ENCODE measurements around the gene SPATA9.

Gene SPATA9

GRCh38 chr5:95670568-95670967 is 12.2 kb downstream of the SPATA9 start:
- Histone ChIP-seq H3K27me3 (replicated peaks; ENCODE audit: control insufficient read depth, insufficient read depth, low read length) (no peaks in the 10 kb centered on the region), H3K36me3 (ENCODE audit: control insufficient read depth, insufficient read depth, low read length, severe bottlenecking) (no peaks in the 10 kb centered on the region), H3K4me1 (ENCODE audit: control insufficient read depth, insufficient read depth, low read length) (peaks cover 40% of the 10 kb centered on the region), H3K4me3 (ENCODE audit: low read length) (no peak overlapping the region), H3K9ac (ENCODE audit: low read length) (no peak overlapping the region), H3K9me3 (ENCODE audit: control insufficient read depth, low read length) (no peaks in the 10 kb centered on the region)
- peak; percentile 26 for DNase-seq (ENCODE audit: low read depth)

DNA sequence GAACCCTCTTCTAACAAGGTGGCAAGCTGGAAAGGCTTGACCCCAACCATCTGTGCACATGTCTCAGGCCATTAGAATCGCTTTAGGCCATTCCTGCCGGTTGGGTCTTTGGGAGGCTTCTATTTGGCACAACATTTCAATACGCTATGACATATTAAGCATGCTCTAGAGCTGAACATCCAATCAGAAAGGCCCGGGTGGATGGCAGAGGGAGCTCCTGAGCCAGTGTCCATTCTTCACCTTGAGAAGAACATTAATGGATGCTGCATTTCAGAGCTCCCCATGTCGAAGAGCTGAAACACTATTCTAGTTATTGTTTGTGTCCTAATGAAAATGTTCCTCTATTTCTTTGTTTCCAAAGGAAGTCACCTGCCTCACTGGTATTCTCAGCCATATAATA is 12.8 kb downstream of the SPATA9 start:
- Histone ChIP-seq H3K4me1 (ENCODE audit: control insufficient read depth, insufficient read depth, low read length) (peaks cover 40% of the 10 kb centered on the region), H3K9ac (ENCODE audit: low read length) (no peak overlapping the region), H3K4me3 (ENCODE audit: low read length) (no peak overlapping the region), H3K36me3 (ENCODE audit: control insufficient read depth, insufficient read depth, low read length, severe bottlenecking) (no peaks in the 10 kb centered on the region), H3K27me3 (replicated peaks; ENCODE audit: control insufficient read depth, insufficient read depth, low read length) (no peaks in the 10 kb centered on the region), H3K9me3 (ENCODE audit: control insufficient read depth, low read length) (no peaks in the 10 kb centered on the region)
- DNase-seq (ENCODE audit: low read depth) = no peak

DNA sequence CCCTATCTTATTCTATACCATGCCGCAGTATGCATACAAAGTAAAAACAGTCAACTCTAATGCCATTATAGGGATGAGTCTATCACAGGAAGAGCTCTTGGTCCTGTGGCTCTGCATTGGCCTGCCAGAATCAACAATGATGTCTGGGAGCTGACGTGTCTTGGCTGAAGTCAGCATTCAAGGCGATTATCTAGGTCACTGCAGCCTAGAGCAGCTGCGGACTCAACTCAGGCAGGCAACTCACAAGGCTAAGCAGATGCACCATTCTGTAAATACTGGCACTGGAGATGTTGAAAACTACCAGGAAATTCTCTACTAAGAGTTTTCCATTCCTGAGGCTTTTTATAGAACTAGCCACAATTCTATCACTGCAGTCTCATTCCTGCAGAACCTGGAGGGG is 13.3 kb downstream of the SPATA9 start:
- Histone ChIP-seq H3K9me3 (ENCODE audit: control insufficient read depth, low read length) (no peaks in the 10 kb centered on the region), H3K36me3 (ENCODE audit: control insufficient read depth, insufficient read depth, low read length, severe bottlenecking) (no peaks in the 10 kb centered on the region), H3K27me3 (replicated peaks; ENCODE audit: control insufficient read depth, insufficient read depth, low read length) (no peaks in the 10 kb centered on the region), H3K4me1 (ENCODE audit: control insufficient read depth, insufficient read depth, low read length) (peaks cover 43% of the 10 kb centered on the region), H3K9ac (ENCODE audit: low read length) (no peak overlapping the region), H3K4me3 (ENCODE audit: low read length) (no peak overlapping the region)
- peak; percentile 83 for DNase-seq (ENCODE audit: low read depth)

GRCh38 chr5:95668728-95669127 is 14.1 kb downstream of the SPATA9 start:
- Histone ChIP-seq H3K9ac (ENCODE audit: low read length) (no peak overlapping the region), H3K27me3 (replicated peaks; ENCODE audit: control insufficient read depth, insufficient read depth, low read length) (no peaks in the 10 kb centered on the region), H3K36me3 (ENCODE audit: control insufficient read depth, insufficient read depth, low read length, severe bottlenecking) (no peaks in the 10 kb centered on the region), H3K9me3 (ENCODE audit: control insufficient read depth, low read length) (no peaks in the 10 kb centered on the region), H3K4me1 (ENCODE audit: control insufficient read depth, insufficient read depth, low read length) (peaks cover 49% of the 10 kb centered on the region), H3K4me3 (ENCODE audit: low read length) (no peak overlapping the region)
- no peak for DNase-seq (ENCODE audit: low read depth)

DNA sequence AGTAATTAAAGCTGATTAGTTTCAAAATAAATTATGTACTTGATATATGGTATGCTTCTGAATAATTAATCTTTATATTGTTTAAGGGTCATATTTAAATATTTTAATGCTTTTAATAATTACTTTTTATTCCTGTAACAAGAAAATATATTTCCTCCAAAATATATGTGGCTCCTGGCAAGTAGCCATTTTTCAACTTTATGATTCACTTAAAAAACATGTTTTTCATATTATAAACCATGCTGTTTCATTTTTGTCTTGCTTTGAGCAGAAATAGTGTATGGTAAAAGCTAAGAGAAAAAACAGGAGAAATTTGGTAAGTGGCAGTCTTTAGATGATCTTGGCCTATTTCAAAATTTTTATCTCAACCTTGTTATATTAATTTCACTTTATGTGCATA is 14.6 kb downstream of the SPATA9 start:
- H3K4me1 ChIP-seq (ENCODE audit: control insufficient read depth, insufficient read depth, low read length) = peaks cover 45% of the 10 kb centered on the region
- DNase-seq (ENCODE audit: low read depth) = peak; percentile 59
- H3K9ac ChIP-seq (ENCODE audit: low read length) = no peak overlapping the region
- H3K9me3 ChIP-seq (ENCODE audit: control insufficient read depth, low read length) = no peaks in the 10 kb centered on the region
- H3K4me3 ChIP-seq (ENCODE audit: low read length) = no peak overlapping the region
- H3K27me3 ChIP-seq (replicated peaks; ENCODE audit: control insufficient read depth, insufficient read depth, low read length) = no peaks in the 10 kb centered on the region
- H3K36me3 ChIP-seq (ENCODE audit: control insufficient read depth, insufficient read depth, low read length, severe bottlenecking) = no peaks in the 10 kb centered on the region

DNA sequence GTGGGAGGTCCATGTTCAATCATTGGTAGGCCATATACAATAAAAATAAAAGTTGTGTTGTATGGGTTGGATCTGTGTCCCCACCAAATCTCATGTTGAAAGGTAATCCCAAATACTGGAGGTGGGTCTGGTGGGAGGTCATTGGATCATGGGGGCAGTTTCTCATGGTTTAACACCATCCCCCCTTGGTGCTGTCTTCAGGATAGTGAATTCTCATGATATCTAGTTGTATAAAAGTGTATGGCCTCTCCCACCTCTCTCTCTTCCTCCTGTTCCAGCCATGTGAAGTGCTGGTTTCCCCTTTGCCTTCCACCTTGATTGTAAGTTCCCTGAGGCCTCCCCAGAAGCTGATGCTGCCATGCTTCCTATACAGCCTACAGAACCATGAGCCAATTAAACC is 15.1 kb downstream of the SPATA9 start:
- DNase-seq (ENCODE audit: low read depth) = no peak
- H3K27me3 ChIP-seq (replicated peaks; ENCODE audit: control insufficient read depth, insufficient read depth, low read length) = no peaks in the 10 kb centered on the region
- H3K4me3 ChIP-seq (ENCODE audit: low read length) = no peak overlapping the region
- H3K4me1 ChIP-seq (ENCODE audit: control insufficient read depth, insufficient read depth, low read length) = peaks cover 39% of the 10 kb centered on the region
- H3K9ac ChIP-seq (ENCODE audit: low read length) = no peak overlapping the region
- no peaks in the 10 kb centered on the region for H3K36me3 ChIP-seq (ENCODE audit: control insufficient read depth, insufficient read depth, low read length, severe bottlenecking)
- H3K9me3 ChIP-seq (ENCODE audit: control insufficient read depth, low read length) = no peaks in the 10 kb centered on the region

GRCh38 chr5:95667061-95667618 is 15.7 kb downstream of the SPATA9 start:
- no peaks in the 10 kb centered on the region for H3K27me3 ChIP-seq (replicated peaks; ENCODE audit: control insufficient read depth, insufficient read depth, low read length)
- no peak for DNase-seq (ENCODE audit: low read depth)
- H3K4me3 ChIP-seq (ENCODE audit: low read length) = no peak overlapping the region
- no peaks in the 10 kb centered on the region for H3K36me3 ChIP-seq (ENCODE audit: control insufficient read depth, insufficient read depth, low read length, severe bottlenecking)
- H3K9ac ChIP-seq (ENCODE audit: low read length) = no peak overlapping the region
- no peaks in the 10 kb centered on the region for H3K9me3 ChIP-seq (ENCODE audit: control insufficient read depth, low read length)
- H3K4me1 ChIP-seq (ENCODE audit: control insufficient read depth, insufficient read depth, low read length) = peaks cover 34% of the 10 kb centered on the region

- no peaks in the 10 kb centered on the region for H3K9me3 ChIP-seq (ENCODE audit: control insufficient read depth, low read length)
- no peaks in the 10 kb centered on the region for H3K27me3 ChIP-seq (replicated peaks; ENCODE audit: control insufficient read depth, insufficient read depth, low read length)
- no peaks in the 10 kb centered on the region for H3K36me3 ChIP-seq (ENCODE audit: control insufficient read depth, insufficient read depth, low read length, severe bottlenecking)
- peak overlapping the region; percentile 48 for H3K9ac ChIP-seq (ENCODE audit: low read length)
- peak; percentile 78 for DNase-seq (ENCODE audit: low read depth)
- H3K4me3 ChIP-seq (ENCODE audit: low read length) = no peak overlapping the region
- H3K4me1 ChIP-seq (ENCODE audit: control insufficient read depth, insufficient read depth, low read length) = peaks cover 19% of the 10 kb centered on the region
These were observed 18.5 kb downstream of the SPATA9 start for GRCh38 chr5:95664204-95664786.

DNA sequence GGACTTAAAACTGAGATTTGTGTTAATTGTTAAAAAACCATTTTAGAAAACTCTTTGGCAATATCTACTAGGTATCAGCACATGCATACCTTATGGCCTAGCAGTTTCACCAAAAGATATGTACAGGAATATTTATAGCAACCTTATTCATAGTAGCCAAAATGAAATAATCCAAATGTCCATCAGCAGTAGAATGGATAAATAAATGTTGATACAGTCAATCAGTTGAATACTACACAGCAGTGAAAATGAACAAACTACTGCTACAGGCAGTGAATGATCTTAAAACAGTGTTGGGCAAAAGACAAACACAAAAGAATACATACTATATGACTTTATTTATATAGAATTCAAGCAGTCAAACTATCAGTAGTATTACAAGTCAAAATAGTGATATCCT is 19.8 kb downstream of the SPATA9 start:
- DNase-seq (ENCODE audit: low read depth) = no peak
- Histone ChIP-seq H3K9me3 (ENCODE audit: control insufficient read depth, low read length) (no peaks in the 10 kb centered on the region), H3K4me3 (ENCODE audit: low read length) (no peak overlapping the region), H3K9ac (ENCODE audit: low read length) (no peak overlapping the region), H3K4me1 (ENCODE audit: control insufficient read depth, insufficient read depth, low read length) (peaks cover 8% of the 10 kb centered on the region), H3K36me3 (ENCODE audit: control insufficient read depth, insufficient read depth, low read length, severe bottlenecking) (peaks cover 4% of the 10 kb centered on the region), H3K27me3 (replicated peaks; ENCODE audit: control insufficient read depth, insufficient read depth, low read length) (no peaks in the 10 kb centered on the region)

DNA sequence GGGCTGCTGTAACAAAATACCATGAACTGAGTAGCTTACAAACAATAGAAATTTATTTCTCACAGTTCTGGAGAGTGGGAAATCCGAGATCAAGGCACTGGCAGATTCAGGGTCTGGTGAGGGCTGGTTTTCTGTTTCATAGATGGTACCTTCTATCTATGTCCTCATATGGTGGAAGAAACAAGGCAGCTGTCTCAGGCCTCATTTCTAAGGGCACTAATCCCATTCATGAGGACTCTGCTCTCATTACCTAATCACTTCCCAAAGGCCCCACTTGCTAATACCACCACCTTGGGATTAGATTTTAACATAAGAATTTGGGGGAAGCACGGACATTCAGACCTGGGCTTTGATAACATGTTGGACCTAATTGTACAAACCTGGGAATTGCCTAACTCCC is 22.7 kb downstream of the SPATA9 start:
- H3K27me3 ChIP-seq (replicated peaks; ENCODE audit: control insufficient read depth, insufficient read depth, low read length) = no peaks in the 10 kb centered on the region
- no peak overlapping the region for H3K4me3 ChIP-seq (ENCODE audit: low read length)
- peaks cover 8% of the 10 kb centered on the region for H3K4me1 ChIP-seq (ENCODE audit: control insufficient read depth, insufficient read depth, low read length)
- H3K9me3 ChIP-seq (ENCODE audit: control insufficient read depth, low read length) = no peaks in the 10 kb centered on the region
- DNase-seq (ENCODE audit: low read depth) = no peak
- no peak overlapping the region for H3K9ac ChIP-seq (ENCODE audit: low read length)
- peaks cover 4% of the 10 kb centered on the region for H3K36me3 ChIP-seq (ENCODE audit: control insufficient read depth, insufficient read depth, low read length, severe bottlenecking)

GRCh38 chr5:95655575-95655974 is 27.2 kb downstream of the SPATA9 start:
- H3K36me3 ChIP-seq (ENCODE audit: control insufficient read depth, insufficient read depth, low read length, severe bottlenecking) = peaks cover 4% of the 10 kb centered on the region
- no peaks in the 10 kb centered on the region for H3K9me3 ChIP-seq (ENCODE audit: control insufficient read depth, low read length)
- no peak overlapping the region for H3K4me3 ChIP-seq (ENCODE audit: low read length)
- H3K9ac ChIP-seq (ENCODE audit: low read length) = no peak overlapping the region
- DNase-seq (ENCODE audit: low read depth) = no peak
- no peaks in the 10 kb centered on the region for H3K4me1 ChIP-seq (ENCODE audit: control insufficient read depth, insufficient read depth, low read length)
- no peaks in the 10 kb centered on the region for H3K27me3 ChIP-seq (replicated peaks; ENCODE audit: control insufficient read depth, insufficient read depth, low read length)

DNA sequence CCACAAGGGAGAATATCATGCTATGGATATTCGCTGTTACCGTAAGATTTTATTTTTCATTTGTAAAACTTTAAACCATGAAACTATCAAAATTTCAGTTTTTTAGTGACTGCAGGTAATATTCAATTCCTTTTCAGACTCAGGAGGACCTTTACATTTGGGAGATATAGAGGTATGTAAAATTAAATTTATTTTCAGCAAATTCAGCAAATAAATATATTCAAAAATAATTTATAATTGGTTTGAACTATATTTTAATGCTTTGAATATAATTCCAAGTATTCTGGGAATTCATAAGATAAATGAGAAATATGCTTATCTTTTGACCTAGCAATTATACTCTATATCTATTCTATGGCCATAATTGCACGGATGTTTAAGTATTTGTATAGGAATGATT is 28.6 kb downstream of the SPATA9 start:
- H3K36me3 ChIP-seq (ENCODE audit: control insufficient read depth, insufficient read depth, low read length, severe bottlenecking) = peaks cover 4% of the 10 kb centered on the region
- H3K4me3 ChIP-seq (ENCODE audit: low read length) = no peak overlapping the region
- H3K27me3 ChIP-seq (replicated peaks; ENCODE audit: control insufficient read depth, insufficient read depth, low read length) = no peaks in the 10 kb centered on the region
- no peaks in the 10 kb centered on the region for H3K9me3 ChIP-seq (ENCODE audit: control insufficient read depth, low read length)
- no peaks in the 10 kb centered on the region for H3K4me1 ChIP-seq (ENCODE audit: control insufficient read depth, insufficient read depth, low read length)
- no peak for DNase-seq (ENCODE audit: low read depth)
- H3K9ac ChIP-seq (ENCODE audit: low read length) = no peak overlapping the region
